PC-9 (cell line): ENCODE data around the gene PRR5L. TPM values are rescaled to one million over a fixed set of nuclear protein-coding genes. Genes with fewer than 3 reads are reported as not detected.
"Not testable (repeated sequence)": the region's sequence is repeated elsewhere in the genome, so short reads cannot be mapped to it uniquely, and the experiment has no call there.

Experiments used
- BruUV-seq: library from RNA; stranded (reverse); fragments of 400-500 nt; replicated peaks from 2 replicates; lab custom pipeline; 2021; lab: Mats Ljungman, UMichigan
- CTCF ChIA-PET: fragments of 300-600 bp; sonication (Branson Sonifier 250); formaldehyde crosslinking; loops from one replicate; lab custom pipeline; 2022; ENCODE audit warnings: antibody characterized with exemption; lab: Charles Lee
- POLR2A ChIA-PET: fragments of 300-600 bp; sonication (Branson Sonifier 250); formaldehyde crosslinking; loops from one replicate; lab custom pipeline; 2022; ENCODE audit warnings: antibody characterized with exemption; ENCODE audit not compliant: unreplicated experiment; lab: Charles Lee
- DNase-seq, 2 experiments: peaks; one replicate each; pipeline versions ENCODE4 v3.0.0 to v3.0.0-alpha.2; 2015 to 2022; ENCODE audit warnings: mixed read lengths in 1 of 2
- H2AFZ ChIP-seq: fragments of 200-600 bp; sonication (generic); 2 replicates; pipeline ENCODE4 v1.8.1; 2017; ENCODE audit warnings: antibody characterized with exemption
- H3F3A ChIP-seq: fragments of 200-600 bp; sonication (generic); 2 replicates; pipeline ENCODE4 v1.8.1; 2017; ENCODE audit warnings: antibody characterized with exemption, mild to moderate bottlenecking, low read depth; ENCODE audit not compliant: insufficient read depth
- H3K27ac ChIP-seq: fragments of 200-600 bp; sonication (generic); 2 replicates; pipeline ENCODE4 v1.6.1; 2016; ENCODE audit warnings: mixed run types
- H3K27me3 ChIP-seq: fragments of 200-600 bp; sonication (generic); 2 replicates; pipeline ENCODE4 v1.6.1; 2016; ENCODE audit warnings: low read depth, mixed run types; ENCODE audit not compliant: insufficient read depth
- H3K36me3 ChIP-seq: fragments of 200-600 bp; sonication (generic); 2 replicates; pipeline ENCODE4 v1.6.1; 2016; ENCODE audit warnings: low read depth, mixed run types
- H3K4me1 ChIP-seq: fragments of 200-600 bp; sonication (generic); replicated peaks from 2 replicates; pipeline ENCODE4 v1.6.1; 2016; ENCODE audit warnings: mixed run types; ENCODE audit not compliant: insufficient read depth
- H3K4me2 ChIP-seq: fragments of 200-600 bp; sonication (generic); 2 replicates; pipeline ENCODE4 v1.6.1; 2017; ENCODE audit warnings: mixed run types
- H3K4me3 ChIP-seq: fragments of 200-600 bp; sonication (generic); 2 replicates; pipeline ENCODE4 v1.6.1; 2016; ENCODE audit warnings: mixed run types
- H3K79me2 ChIP-seq: fragments of 200-600 bp; sonication (generic); 2 replicates; pipeline ENCODE4 v1.6.1; 2017; ENCODE audit warnings: low read depth, mixed run types
- H3K9me2 ChIP-seq: fragments of 200-600 bp; sonication (generic); 2 replicates; pipeline ENCODE4 v1.8.1; 2017; ENCODE audit warnings: mild to moderate bottlenecking; ENCODE audit not compliant: insufficient read depth
- H3K9me3 ChIP-seq: fragments of 200-600 bp; sonication (generic); 2 replicates; pipeline ENCODE4 v1.8.1; 2016; ENCODE audit warnings: low read depth; ENCODE audit not compliant: insufficient read depth
- H4K20me1 ChIP-seq: fragments of 200-600 bp; sonication (generic); 2 replicates; pipeline ENCODE4 v1.8.1; 2017; ENCODE audit not compliant: insufficient read depth
- CTCF ChIP-seq: fragments of 200-600 bp; sonication (generic); conservative IDR thresholded peaks from 2 replicates; pipeline ENCODE4 v1.6.1; 2017; ENCODE audit warnings: mixed run types, antibody characterized with exemption, mild to moderate bottlenecking, moderate library complexity
- EZH2 ChIP-seq: fragments of 200-600 bp; sonication (generic); IDR thresholded peaks from 2 replicates; pipeline ENCODE4 v1.8.0; 2017; ENCODE audit warnings: antibody characterized with exemption, low read depth
- intact Hi-C: fragments of 100-400 bp; cut with micrococcal nuclease; formaldehyde crosslinking; loops from one replicate; pipeline ENCODE4 v1.10.0; 2022; ENCODE audit not compliant: unreplicated experiment
- total RNA-seq: library from RNA; stranded (reverse); gene quantifications from 2 replicates; pipeline ENCODE4 v1.2.3, GENCODE V29; 2021

The PRR5L gene
- total RNA-seq, 1 experiment from 2014 or later = 5.1 TPM

- H3K27ac ChIP-seq = no peak overlapping the region
- H3K36me3 ChIP-seq = no peaks in the 10 kb centered on the region
- TF ChIP-seq EZH2 = no peak
- TF ChIP-seq CTCF = no peak
- CTCF ChIA-PET = no interaction called here
- DNase-seq = no peak
- H4K20me1 ChIP-seq = no peaks in the 10 kb centered on the region
- H3K9me2 ChIP-seq = no peaks in the 10 kb centered on the region
- H3K27me3 ChIP-seq = no peaks in the 10 kb centered on the region
- intact Hi-C loops = no loop called here
- no peak overlapping the region for H2AFZ ChIP-seq
- H3K4me3 ChIP-seq = no peak overlapping the region
- peaks cover 16% of the 10 kb centered on the region; the same call in 1 of the 2 replicates for H3F3A ChIP-seq
- no peak overlapping the region for H3K4me2 ChIP-seq
- BruUV-seq = no TSS peak
- H3K9me3 ChIP-seq = 0 out of 2 replicates have a peak, but pooled peaks cover 6% of the 10 kb centered on the region
- POLR2A ChIA-PET = no interaction called here
- H3K4me1 ChIP-seq = peaks cover 28% of the 10 kb centered on the region
- H3K79me2 ChIP-seq = no peaks in the 10 kb centered on the region
These were observed 18.3 kb downstream of the PRR5L start for GRCh38 chr11:36314434-36314767.

GRCh38 chr11:36316049-36316448 lies 20.0 kb downstream of the PRR5L start:
- no peaks in the 10 kb centered on the region for H3K36me3 ChIP-seq
- no peak for DNase-seq
- peaks cover 16% of the 10 kb centered on the region; the same call in 1 of the 2 replicates for H3F3A ChIP-seq
- TF ChIP-seq CTCF (no peak), EZH2 (no peak)
- H3K4me1 ChIP-seq = peaks cover 28% of the 10 kb centered on the region
- H3K4me3 ChIP-seq = no peak overlapping the region
- intact Hi-C loops = no loop called here
- peak overlapping the region; percentile 42 for H3K4me2 ChIP-seq
- H3K79me2 ChIP-seq = no peaks in the 10 kb centered on the region
- H3K9me2 ChIP-seq = no peaks in the 10 kb centered on the region
- no peaks in the 10 kb centered on the region for H4K20me1 ChIP-seq
- no peak overlapping the region for H2AFZ ChIP-seq
- no peaks in the 10 kb centered on the region for H3K9me3 ChIP-seq
- ChIA-PET POLR2A (interaction anchor here (0.6 kb wide), 1 partner anchor 1828 kb away, joined by 3 read pairs; no protein-coding TSS in a partner anchor), CTCF (no interaction called here)
- H3K27me3 ChIP-seq = no peaks in the 10 kb centered on the region
- no peak overlapping the region for H3K27ac ChIP-seq
- BruUV-seq = no TSS peak

- Histone ChIP-seq H3K9me2 (no peaks in the 10 kb centered on the region), H3K4me2 (no peak overlapping the region), H3K9me3 (no peaks in the 10 kb centered on the region), H3K27me3 (no peaks in the 10 kb centered on the region), H3K27ac (no peak overlapping the region), H3K36me3 (no peaks in the 10 kb centered on the region), H3K4me3 (no peak overlapping the region), H3F3A (0 out of 2 replicates have a peak, but pooled peaks cover 3% of the 10 kb centered on the region), H3K4me1 (peaks cover 12% of the 10 kb centered on the region), H3K79me2 (no peaks in the 10 kb centered on the region), H4K20me1 (no peaks in the 10 kb centered on the region), H2AFZ (no peak overlapping the region)
- TF ChIP-seq EZH2 (no peak), CTCF (no peak)
- ChIA-PET CTCF (interaction anchor here (0.5 kb wide), 1 partner anchor 891 kb away, joined by 3 read pairs; no protein-coding TSS in a partner anchor), POLR2A (no interaction called here)
- no TSS peak for BruUV-seq
- DNase-seq = no peak
- intact Hi-C loops = no loop called here
These were observed 21.9 kb downstream of the PRR5L start for GRCh38 chr11:36317992-36318391.

GRCh38 chr11:36324956-36325355 lies 28.9 kb downstream of the PRR5L start:
- H3K27ac ChIP-seq, H3K4me2 ChIP-seq, intact Hi-C loops, H3K9me3 ChIP-seq, H3K79me2 ChIP-seq, H3F3A ChIP-seq, CTCF ChIA-PET, H2AFZ ChIP-seq, H3K4me3 ChIP-seq, H4K20me1 ChIP-seq, H3K9me2 ChIP-seq, H3K36me3 ChIP-seq, H3K27me3 ChIP-seq, BruUV-seq: not testable (repeated sequence)
- POLR2A ChIA-PET = interaction anchor here (0.6 kb wide), 1 partner anchor 57 kb away, joined by 3 read pairs; no protein-coding TSS in a partner anchor
- peaks cover 12% of the 10 kb centered on the region for H3K4me1 ChIP-seq
- peak in 1 of 2 experiments; percentile 1 for DNase-seq

GRCh38 chr11:36325403-36325802 lies 29.3 kb downstream of the PRR5L start:
- H2AFZ ChIP-seq, H3K27me3 ChIP-seq, H3K9me3 ChIP-seq, H3F3A ChIP-seq, H3K4me3 ChIP-seq, H4K20me1 ChIP-seq, H3K4me2 ChIP-seq, H3K79me2 ChIP-seq, intact Hi-C loops, BruUV-seq, CTCF ChIA-PET, H3K27ac ChIP-seq, DNase-seq, H3K9me2 ChIP-seq, H3K36me3 ChIP-seq: not testable (repeated sequence)
- POLR2A ChIA-PET = interaction anchor here (0.6 kb wide), 2 partner anchors 33 to 57 kb away, joined by 3 to 6 read pairs; no protein-coding TSS in a partner anchor
- H3K4me1 ChIP-seq = peaks cover 12% of the 10 kb centered on the region
